Mesendoderm (in vitro differentiated cells): ENCODE results near the gene NRM.
A peak's percentile ranks its signal among the peaks of the same experiment; 100 is the strongest.
"Not testable (repeated sequence)": the region's sequence is repeated elsewhere in the genome, so short reads cannot be mapped to it uniquely, and the experiment has no call there.

Experiments used
- DNase-seq: peaks from one replicate; pipeline ENCODE4 v3.0.0; 2013
- H2AK5ac ChIP-seq: 2 replicates; pipeline ENCODE4 v1.6.1; 2013; ENCODE audit warnings: low read length, inconsistent platforms
- H2BK120ac ChIP-seq: 2 replicates; pipeline ENCODE4 v1.6.1; 2013; ENCODE audit warnings: low read depth, mild to moderate bottlenecking, low read length, moderate library complexity, mixed read lengths
- H2BK15ac ChIP-seq: replicated peaks from 2 replicates; pipeline ENCODE4 v1.6.1; 2013; ENCODE audit warnings: low read depth, mild to moderate bottlenecking, moderate library complexity
- H2BK5ac ChIP-seq: 2 replicates; pipeline ENCODE4 v1.6.1; 2013; ENCODE audit warnings: low read length, inconsistent platforms
- H3K18ac ChIP-seq: 2 replicates; pipeline ENCODE4 v1.6.1; 2013; ENCODE audit warnings: mild to moderate bottlenecking, low read length, mixed read lengths
- H3K23ac ChIP-seq: one replicate; pipeline ENCODE4 v1.6.1; 2013; ENCODE audit warnings: low read length
- H3K27ac ChIP-seq: 2 replicates; pipeline ENCODE4 v1.5.1; 2013; ENCODE audit warnings: low read depth, mild to moderate bottlenecking, inconsistent platforms, low read length, moderate library complexity
- H3K27me3 ChIP-seq: 2 replicates; pipeline ENCODE4 v1.6.1; 2013; ENCODE audit warnings: low read length, control low read depth, mild to moderate bottlenecking, inconsistent platforms; ENCODE audit not compliant: insufficient read depth, poor library complexity
- H3K36me3 ChIP-seq: 2 replicates; pipeline ENCODE4 v1.6.1; 2013; ENCODE audit warnings: low read length, inconsistent platforms; ENCODE audit not compliant: control insufficient read depth, insufficient read depth
- H3K4ac ChIP-seq: one replicate; pipeline ENCODE4 v1.6.1; 2013; ENCODE audit warnings: low read depth, mild to moderate bottlenecking, low read length, moderate library complexity
- H3K4me1 ChIP-seq: 2 replicates; pipeline ENCODE4 v1.6.1; 2013; ENCODE audit warnings: low read depth, low read length, inconsistent platforms; ENCODE audit not compliant: control insufficient read depth
- H3K4me2 ChIP-seq: 2 replicates; pipeline ENCODE4 v1.6.1; 2013; ENCODE audit warnings: low read length
- H3K4me3 ChIP-seq: 2 replicates; pipeline ENCODE4 v1.5.1; 2013; ENCODE audit warnings: mild to moderate bottlenecking, low read length
- H3K56ac ChIP-seq: one replicate; pipeline ENCODE4 v1.6.1; 2013; ENCODE audit warnings: low read length
- H3K79me1 ChIP-seq: 2 replicates; pipeline ENCODE4 v1.6.1; 2013; ENCODE audit warnings: low read length, inconsistent platforms
- H3K79me2 ChIP-seq: 2 replicates; pipeline ENCODE4 v1.6.1; 2013; ENCODE audit warnings: mild to moderate bottlenecking, low read length; ENCODE audit not compliant: control insufficient read depth, insufficient read depth
- H3K9ac ChIP-seq: 2 replicates; pipeline ENCODE4 v1.6.1; 2013; ENCODE audit warnings: low read length, inconsistent platforms
- H4K5ac ChIP-seq: one replicate; pipeline ENCODE4 v1.6.1; 2013; ENCODE audit warnings: low read length
- H4K8ac ChIP-seq: one replicate; pipeline ENCODE4 v1.6.1; 2013; ENCODE audit warnings: low read depth, mild to moderate bottlenecking, control low read depth, low read length, moderate library complexity
- WGBS: extraction: QIAGEN DNeasy Blood & Tissue Kit; methylation state at CpG from one replicate; pipeline ENCODE4 v1.1.7; 2013; ENCODE audit warnings: low lambda C conversion rate, missing lambda C conversion rate; ENCODE audit not compliant: insufficient coverage; ENCODE audit errors: extremely low coverage; 5-methylcytosine and 5-hydroxymethylcytosine counted together

Gene NRM

GRCh38 chr6:30723843-30724741 lies 33.3 kb upstream of the NRM start:
- H3K27me3 ChIP-seq, H3K4me1 ChIP-seq, H4K5ac ChIP-seq, H4K8ac ChIP-seq, H2BK15ac ChIP-seq, H3K79me1 ChIP-seq, DNase-seq, H2BK5ac ChIP-seq, H3K4me3 ChIP-seq, H2BK120ac ChIP-seq, H3K27ac ChIP-seq, H3K4ac ChIP-seq, H3K18ac ChIP-seq, H2AK5ac ChIP-seq, H3K23ac ChIP-seq, H3K4me2 ChIP-seq: not testable (repeated sequence)
- peaks cover 37% of the 10 kb centered on the region for H3K79me2 ChIP-seq
- peak overlapping the region; percentile 20 for H3K9ac ChIP-seq
- WGBS = no CpG with 5 or more reads among the region's 29 CpGs
- peak overlapping the region; percentile 46 for H3K56ac ChIP-seq
- peaks cover 21% of the 10 kb centered on the region for H3K36me3 ChIP-seq

GRCh38 chr6:30723159-30723842 lies 32.5 kb upstream of the NRM start:
- H3K27ac ChIP-seq, H3K27me3 ChIP-seq, H3K4ac ChIP-seq, H3K4me3 ChIP-seq, H2BK120ac ChIP-seq, H2BK15ac ChIP-seq, H3K23ac ChIP-seq, H2BK5ac ChIP-seq, H3K4me1 ChIP-seq, H4K8ac ChIP-seq, H3K79me1 ChIP-seq, H4K5ac ChIP-seq, DNase-seq, H2AK5ac ChIP-seq, H3K18ac ChIP-seq: not testable (repeated sequence)
- H3K36me3 ChIP-seq = peaks cover 21% of the 10 kb centered on the region
- peak overlapping the region; percentile 2 for H3K56ac ChIP-seq
- H3K79me2 ChIP-seq = peaks cover 37% of the 10 kb centered on the region
- peak overlapping the region; percentile 9 for H3K4me2 ChIP-seq
- peak overlapping the region; percentile 99 for H3K9ac ChIP-seq
- WGBS = 100% methylated on average over 1 of the region's 16 CpGs

- Histone ChIP-seq H2AK5ac (no peak overlapping the region), H3K79me1 (no peaks in the 10 kb centered on the region), H4K8ac (no peak overlapping the region), H3K27me3 (no peaks in the 10 kb centered on the region), H3K4me1 (no peaks in the 10 kb centered on the region), H3K56ac (peak overlapping the region; percentile 98), H3K9ac (peak overlapping the region; percentile 99), H4K5ac (no peak overlapping the region), H3K27ac (peak overlapping the region; percentile 25), H3K23ac (no peak overlapping the region), H3K4me2 (peak overlapping the region; percentile 78), H3K4ac (no peak overlapping the region), H3K79me2 (peaks cover 37% of the 10 kb centered on the region), H3K36me3 (peaks cover 19% of the 10 kb centered on the region), H2BK120ac (no peak overlapping the region), H3K4me3 (peak overlapping the region; percentile 95), H3K18ac (no peak overlapping the region), H2BK15ac (no peak overlapping the region), H2BK5ac (no peak overlapping the region)
- peak; percentile 80 for DNase-seq
- WGBS = no CpG with 5 or more reads among the region's 27 CpGs
These were observed 31.7 kb upstream of the NRM start for GRCh38 chr6:30722280-30723112.

- Histone ChIP-seq H3K27ac (peak overlapping the region; percentile 88), H2BK120ac (peak overlapping the region; percentile 0), H3K36me3 (peaks cover 19% of the 10 kb centered on the region), H3K4me3 (peak overlapping the region; percentile 95), H3K23ac (peak overlapping the region; percentile 29), H3K9ac (peak overlapping the region; percentile 99), H3K79me2 (peaks cover 37% of the 10 kb centered on the region), H3K18ac (peak overlapping the region; percentile 97), H3K56ac (peak overlapping the region; percentile 98), H3K4me2 (peak overlapping the region; percentile 53), H3K4ac (peak overlapping the region; percentile 99)
- H4K8ac ChIP-seq, DNase-seq, H3K4me1 ChIP-seq, H4K5ac ChIP-seq, H2BK15ac ChIP-seq, H2AK5ac ChIP-seq, H3K27me3 ChIP-seq, H3K79me1 ChIP-seq, H2BK5ac ChIP-seq: not testable (repeated sequence)
- no CpG with 5 or more reads among the region's 10 CpGs for WGBS
These were observed 31.2 kb upstream of the NRM start for GRCh38 chr6:30722025-30722279.

- Histone ChIP-seq H3K18ac (peak overlapping the region; percentile 97), H3K4me2 (peak overlapping the region; percentile 53), H4K8ac (peak overlapping the region; percentile 67), H3K79me2 (peaks cover 40% of the 10 kb centered on the region), H4K5ac (no peak overlapping the region), H3K36me3 (peaks cover 19% of the 10 kb centered on the region), H3K79me1 (peaks cover 1% of the 10 kb centered on the region), H3K9ac (peak overlapping the region; percentile 99), H2BK5ac (peak overlapping the region; percentile 73), H3K4me1 (peaks cover under 1% of the 10 kb centered on the region), H3K4ac (peak overlapping the region; percentile 99), H3K56ac (peak overlapping the region; percentile 98), H2BK120ac (peak overlapping the region; percentile 29), H3K4me3 (peak overlapping the region; percentile 95), H3K27me3 (no peaks in the 10 kb centered on the region), H3K27ac (peak overlapping the region; percentile 90), H2AK5ac (peak overlapping the region; percentile 27), H3K23ac (peak overlapping the region; percentile 85), H2BK15ac (no peak overlapping the region)
- no CpG with 5 or more reads among the region's 71 CpGs for WGBS
- DNase-seq = peak; percentile 92
These were observed 30.6 kb upstream of the NRM start for GRCh38 chr6:30721198-30722024.
